HAP-1 (cell line): Measurements from ENCODE around the gene LRBA.

Experiments
- DNase-seq, 2 experiments: peaks; one replicate each; pipeline ENCODE4 v3.0.0-alpha.2; 2016 to 2020; ENCODE audit warnings: low spot score in 2 of 2
- H3K27me3 ChIP-seq: fragments of 250-450 bp; sonication (Bioruptor Pico); 2 replicates; pipeline ENCODE4 v1.5.1; 2020; ENCODE audit warnings: low read depth, mild to moderate bottlenecking, moderate library complexity
- H3K36me3 ChIP-seq: fragments of 250-450 bp; sonication (Bioruptor Pico); replicated peaks from 2 replicates; pipeline ENCODE4 v1.5.1; 2020; ENCODE audit warnings: mild to moderate bottlenecking
- H3K4me1 ChIP-seq: fragments of 250-450 bp; sonication (Bioruptor Pico); 2 replicates; pipeline ENCODE4 v1.5.1; 2020; ENCODE audit warnings: mild to moderate bottlenecking
- H3K4me3 ChIP-seq: fragments of 250-450 bp; sonication (Bioruptor Pico); 2 replicates; pipeline ENCODE4 v1.5.1; 2020; ENCODE audit warnings: mild to moderate bottlenecking, moderate library complexity
- H3K9me3 ChIP-seq: fragments of 250-450 bp; sonication (Bioruptor Pico); 2 replicates; pipeline ENCODE4 v1.5.1; 2020; ENCODE audit warnings: mild to moderate bottlenecking, moderate library complexity
- in situ Hi-C: fragments of 300-500 bp; cut with MboI; formaldehyde crosslinking; loops from 3 replicates; pipeline ENCODE4 v1.14.3; 2020; ENCODE audit warnings: low sequenced_read_pairs, inconsistent platforms, mixed read lengths

The LRBA gene

GRCh38 chr4:150451883-150452282, 563.2 kb downstream of the LRBA start:
- H3K4me1 ChIP-seq = no peaks in the 10 kb centered on the region
- no peaks in the 10 kb centered on the region for H3K27me3 ChIP-seq
- in situ Hi-C loops = no loop called here
- no peaks in the 10 kb centered on the region for H3K36me3 ChIP-seq
- H3K4me3 ChIP-seq = no peak overlapping the region
- no peaks in the 10 kb centered on the region for H3K9me3 ChIP-seq
- DNase-seq = no peak

GRCh38 chr4:150447356-150447755, 567.7 kb downstream of the LRBA start:
- no peak for DNase-seq
- Histone ChIP-seq H3K4me3 (no peak overlapping the region), H3K4me1 (no peaks in the 10 kb centered on the region), H3K9me3 (no peaks in the 10 kb centered on the region), H3K36me3 (no peaks in the 10 kb centered on the region), H3K27me3 (no peaks in the 10 kb centered on the region)
- in situ Hi-C loops = no loop called here

- no peak for DNase-seq
- Histone ChIP-seq H3K4me3 (no peak overlapping the region), H3K36me3 (no peaks in the 10 kb centered on the region), H3K9me3 (no peaks in the 10 kb centered on the region), H3K27me3 (no peaks in the 10 kb centered on the region), H3K4me1 (no peaks in the 10 kb centered on the region)
- in situ Hi-C loops = no loop called here
These were observed 575.6 kb downstream of the LRBA start for GRCh38 chr4:150439451-150439933.

GRCh38 chr4:150436598-150437370, 578.3 kb downstream of the LRBA start:
- Histone ChIP-seq H3K4me1 (no peaks in the 10 kb centered on the region), H3K9me3 (no peaks in the 10 kb centered on the region), H3K36me3 (no peaks in the 10 kb centered on the region), H3K27me3 (no peaks in the 10 kb centered on the region), H3K4me3 (no peak overlapping the region)
- DNase-seq = no peak
- in situ Hi-C loops = no loop called here

GRCh38 chr4:150431221-150431620, 583.9 kb downstream of the LRBA start:
- H3K27me3 ChIP-seq = no peaks in the 10 kb centered on the region
- in situ Hi-C loops = no loop called here
- DNase-seq = no peak

GRCh38 chr4:150425161-150425560, 589.9 kb downstream of the LRBA start:
- in situ Hi-C loops = no loop called here
- no peaks in the 10 kb centered on the region; the same call in 1 of the 2 replicates for H3K36me3 ChIP-seq
- no peaks in the 10 kb centered on the region for H3K9me3 ChIP-seq
- H3K27me3 ChIP-seq = no peaks in the 10 kb centered on the region
- H3K4me3 ChIP-seq = no peak overlapping the region
- no peaks in the 10 kb centered on the region for H3K4me1 ChIP-seq
- DNase-seq = no peak

More at GRCh38 chr4:150431221-150431620, 583.9 kb downstream of the LRBA start:
- Histone ChIP-seq H3K36me3 (no peaks in the 10 kb centered on the region), H3K4me1 (no peaks in the 10 kb centered on the region), H3K9me3 (no peaks in the 10 kb centered on the region), H3K4me3 (no peak overlapping the region)

- DNase-seq = no peak
- H3K4me1 ChIP-seq = no peaks in the 10 kb centered on the region
- no peaks in the 10 kb centered on the region for H3K9me3 ChIP-seq
- H3K27me3 ChIP-seq = no peaks in the 10 kb centered on the region
- in situ Hi-C loops = no loop called here
- H3K4me3 ChIP-seq = no peak overlapping the region
- no peaks in the 10 kb centered on the region; the same call in 1 of the 2 replicates for H3K36me3 ChIP-seq
These were observed 591.6 kb downstream of the LRBA start for GRCh38 chr4:150423503-150423902.

GRCh38 chr4:150423074-150423473, 592.0 kb downstream of the LRBA start:
- in situ Hi-C loops = no loop called here
- no peak overlapping the region for H3K4me3 ChIP-seq

GRCh38 chr4:150421612-150422011, 593.5 kb downstream of the LRBA start:
- H3K36me3 ChIP-seq = no peaks in the 10 kb centered on the region; the same call in 1 of the 2 replicates
- DNase-seq = no peak
- no peak overlapping the region for H3K4me3 ChIP-seq
- H3K9me3 ChIP-seq = no peaks in the 10 kb centered on the region
- in situ Hi-C loops = no loop called here
- H3K4me1 ChIP-seq = no peaks in the 10 kb centered on the region
- no peaks in the 10 kb centered on the region for H3K27me3 ChIP-seq

More at GRCh38 chr4:150423074-150423473, 592.0 kb downstream of the LRBA start:
- DNase-seq = no peak
- H3K27me3 ChIP-seq = no peaks in the 10 kb centered on the region
- H3K9me3 ChIP-seq = no peaks in the 10 kb centered on the region
- no peaks in the 10 kb centered on the region for H3K4me1 ChIP-seq
- H3K36me3 ChIP-seq = no peaks in the 10 kb centered on the region; the same call in 1 of the 2 replicates

- in situ Hi-C loops = no loop called here
- H3K36me3 ChIP-seq = no peaks in the 10 kb centered on the region
- no peak overlapping the region for H3K4me3 ChIP-seq
- H3K9me3 ChIP-seq = no peaks in the 10 kb centered on the region
- DNase-seq = no peak
- no peaks in the 10 kb centered on the region for H3K27me3 ChIP-seq
- no peaks in the 10 kb centered on the region; the same call in 1 of the 2 replicates for H3K4me1 ChIP-seq
These were observed 595.1 kb downstream of the LRBA start for GRCh38 chr4:150419939-150420338.

- no peak overlapping the region for H3K4me3 ChIP-seq
- no peak for DNase-seq
- H3K9me3 ChIP-seq = no peaks in the 10 kb centered on the region
- in situ Hi-C loops = no loop called here
- H3K36me3 ChIP-seq = no peaks in the 10 kb centered on the region
- no peaks in the 10 kb centered on the region for H3K27me3 ChIP-seq
- H3K4me1 ChIP-seq = peaks cover 2% of the 10 kb centered on the region
These were observed 596.2 kb downstream of the LRBA start for GRCh38 chr4:150418757-150419410.

GRCh38 chr4:150415213-150415612, 599.9 kb downstream of the LRBA start:
- Histone ChIP-seq H3K9me3 (no peaks in the 10 kb centered on the region), H3K36me3 (no peaks in the 10 kb centered on the region), H3K27me3 (no peaks in the 10 kb centered on the region), H3K4me3 (no peak overlapping the region), H3K4me1 (peaks cover 16% of the 10 kb centered on the region)
- DNase-seq = no peak
- in situ Hi-C loops = no loop called here

- in situ Hi-C loops = no loop called here
- Histone ChIP-seq H3K4me1 (peaks cover 16% of the 10 kb centered on the region), H3K27me3 (no peaks in the 10 kb centered on the region), H3K36me3 (no peaks in the 10 kb centered on the region), H3K4me3 (no peak overlapping the region), H3K9me3 (no peaks in the 10 kb centered on the region)
- no peak for DNase-seq
These were observed 603.6 kb downstream of the LRBA start for GRCh38 chr4:150411520-150411919.

- Histone ChIP-seq H3K27me3 (no peaks in the 10 kb centered on the region), H3K9me3 (no peaks in the 10 kb centered on the region), H3K36me3 (no peaks in the 10 kb centered on the region), H3K4me1 (peaks cover 13% of the 10 kb centered on the region), H3K4me3 (no peak overlapping the region)
- DNase-seq = peak in 1 of 2 experiments; percentile 82
- in situ Hi-C loops = no loop called here
These were observed 612.2 kb downstream of the LRBA start for GRCh38 chr4:150402871-150403272.
